Activated naive CD4-positive, alpha-beta T cell treated with anti-CD3 and anti-CD28 coated beads, Interleukin-2, amount 10 ng/mL, durations not matched to agents 7 days and 5 days (primary cell): Measurements from ENCODE around the gene PRDX5.

Source experiments
- CTCF ChIA-PET: fragments of 350-600 bp; sonication (Branson Sonifier 250); formaldehyde crosslinking; loops from one replicate; lab custom pipeline; 2021; ENCODE audit warnings: antibody characterized with exemption; lab: Charles Lee
- DNase-seq: peaks from one replicate; pipeline ENCODE4 v3.0.0-alpha.2; 2020
- H3K27ac Mint-ChIP-seq: one replicate; pipeline ENCODE4 v1.8.0; 2021; ENCODE audit warnings: mild to moderate bottlenecking, moderate library complexity, mixed read lengths
- H3K27me3 Mint-ChIP-seq: one replicate; pipeline ENCODE4 v1.8.0; 2021; ENCODE audit warnings: mild to moderate bottlenecking, mixed read lengths
- H3K36me3 Mint-ChIP-seq: one replicate; pipeline ENCODE4 v1.8.0; 2021; ENCODE audit warnings: mixed read lengths
- H3K4me1 Mint-ChIP-seq: one replicate; pipeline ENCODE4 v1.8.0; 2021; ENCODE audit warnings: mixed read lengths
- H3K4me3 Mint-ChIP-seq: one replicate; pipeline ENCODE4 v1.8.0; 2021; ENCODE audit warnings: mild to moderate bottlenecking, moderate library complexity, mixed read lengths
- H3K9me3 Mint-ChIP-seq: one replicate; pipeline ENCODE4 v1.8.0; 2021; ENCODE audit warnings: mixed read lengths

Gene PRDX5

DNA sequence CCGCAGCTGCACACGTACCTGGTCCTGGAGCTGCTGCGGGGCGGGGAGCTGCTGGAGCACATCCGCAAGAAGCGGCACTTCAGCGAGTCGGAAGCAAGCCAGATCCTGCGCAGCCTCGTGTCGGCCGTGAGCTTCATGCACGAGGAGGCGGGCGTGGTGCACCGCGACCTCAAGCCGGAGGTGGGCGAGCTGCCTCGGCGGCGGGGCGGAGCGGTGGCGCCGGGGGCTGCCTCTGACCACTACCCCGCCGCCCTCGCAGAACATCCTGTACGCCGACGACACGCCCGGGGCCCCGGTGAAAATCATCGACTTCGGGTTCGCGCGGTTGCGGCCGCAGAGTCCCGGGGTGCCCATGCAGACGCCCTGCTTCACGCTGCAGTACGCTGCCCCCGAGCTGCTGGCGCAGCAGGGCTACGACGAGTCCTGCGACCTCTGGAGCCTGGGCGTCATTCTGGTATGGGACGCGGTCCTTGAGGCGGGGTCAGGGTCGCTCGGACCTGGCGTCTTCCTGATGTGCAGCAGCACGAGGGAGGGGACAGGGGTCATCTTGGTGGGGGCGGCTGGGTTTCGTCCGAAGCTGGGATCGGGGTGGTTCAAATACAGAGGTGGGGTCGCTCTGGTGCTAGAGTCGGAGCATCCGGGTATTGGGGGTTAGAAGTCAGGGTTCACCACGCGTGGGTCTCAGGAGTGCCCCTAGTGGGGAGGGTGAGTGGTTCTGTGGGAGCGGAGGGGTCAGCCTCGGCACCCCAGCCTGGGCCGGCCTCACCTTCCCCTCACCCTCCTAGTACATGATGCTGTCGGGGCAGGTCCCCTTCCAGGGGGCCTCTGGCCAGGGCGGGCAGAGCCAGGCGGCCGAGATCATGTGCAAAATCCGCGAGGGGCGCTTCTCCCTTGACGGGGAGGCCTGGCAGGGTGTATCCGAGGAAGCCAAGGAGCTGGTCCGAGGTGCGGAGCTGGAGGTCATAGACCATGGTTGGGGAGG, 51.8 kb downstream of the PRDX5 start:
- Mint-ChIP-seq H3K9me3 (no peaks in the 10 kb centered on the region), H3K27ac (no peak overlapping the region), H3K4me3 (no peak overlapping the region), H3K27me3 (peaks cover 15% of the 10 kb centered on the region), H3K4me1 (no peaks in the 10 kb centered on the region), H3K36me3 (peaks cover 26% of the 10 kb centered on the region)
- CTCF ChIA-PET = no interaction called here
- DNase-seq = no peak

GRCh38 chr11:64371201-64371600, 53.3 kb downstream of the PRDX5 start:
- Mint-ChIP-seq H3K36me3 (peaks cover 19% of the 10 kb centered on the region), H3K9me3 (no peaks in the 10 kb centered on the region), H3K27me3 (peaks cover 16% of the 10 kb centered on the region), H3K4me3 (no peak overlapping the region), H3K27ac (no peak overlapping the region), H3K4me1 (no peaks in the 10 kb centered on the region)
- DNase-seq = no peak
- CTCF ChIA-PET = no interaction called here
